Measurements from ENCODE around the gene PRMT3. TPM values are rescaled to one million over a fixed set of nuclear protein-coding genes. Genes with fewer than 3 reads are reported as not detected.

PRMT3 gene
- 13.3 and 15.2 TPM in 2 replicates for total RNA-seq
- polyA plus RNA-seq = 5.0 and 6.2 TPM in 2 replicates
- polyA plus RNA-seq (2011; cell fraction: cytosol; rRNA removed) = 8.1 and 8.3 TPM in 2 replicates
- polyA plus RNA-seq (2011; cell fraction: nucleus; rRNA removed) = 10.0 and 13.2 TPM in 2 replicates
- polyA plus RNA-seq (2012) = 13.1 and 18.2 TPM in 2 replicates
- polyA minus RNA-seq = 7.7 and 9.0 TPM in 2 replicates
- polyA minus RNA-seq (2011; cell fraction: cytosol; rRNA and poly(A)+ RNA removed) = 30.2 TPM
- 16.5 and 16.9 TPM in 2 replicates for polyA minus RNA-seq (2011; cell fraction: nucleus; rRNA and poly(A)+ RNA removed)
- Bru-seq, nascent RNA = percentile 77 among the genes with signal in this experiment
- percentile 52 among the genes with signal in this experiment for BruChase-seq, experiment 1, labeled RNA remaining after a 6-hour chase
- BruChase-seq, experiment 2, labeled RNA remaining after a 2-hour chase = percentile 54 among the genes with signal in this experiment
- long read RNA-seq, transcript PRMT3-202 (16 exons, 2,653 nt) = major isoform, 42 of 67 reads
- long read RNA-seq, partial matches to known transcripts = 5 of 67 reads
- long read RNA-seq, other reads (novel, unspliced or antisense) = 13 of 67 reads

DNA sequence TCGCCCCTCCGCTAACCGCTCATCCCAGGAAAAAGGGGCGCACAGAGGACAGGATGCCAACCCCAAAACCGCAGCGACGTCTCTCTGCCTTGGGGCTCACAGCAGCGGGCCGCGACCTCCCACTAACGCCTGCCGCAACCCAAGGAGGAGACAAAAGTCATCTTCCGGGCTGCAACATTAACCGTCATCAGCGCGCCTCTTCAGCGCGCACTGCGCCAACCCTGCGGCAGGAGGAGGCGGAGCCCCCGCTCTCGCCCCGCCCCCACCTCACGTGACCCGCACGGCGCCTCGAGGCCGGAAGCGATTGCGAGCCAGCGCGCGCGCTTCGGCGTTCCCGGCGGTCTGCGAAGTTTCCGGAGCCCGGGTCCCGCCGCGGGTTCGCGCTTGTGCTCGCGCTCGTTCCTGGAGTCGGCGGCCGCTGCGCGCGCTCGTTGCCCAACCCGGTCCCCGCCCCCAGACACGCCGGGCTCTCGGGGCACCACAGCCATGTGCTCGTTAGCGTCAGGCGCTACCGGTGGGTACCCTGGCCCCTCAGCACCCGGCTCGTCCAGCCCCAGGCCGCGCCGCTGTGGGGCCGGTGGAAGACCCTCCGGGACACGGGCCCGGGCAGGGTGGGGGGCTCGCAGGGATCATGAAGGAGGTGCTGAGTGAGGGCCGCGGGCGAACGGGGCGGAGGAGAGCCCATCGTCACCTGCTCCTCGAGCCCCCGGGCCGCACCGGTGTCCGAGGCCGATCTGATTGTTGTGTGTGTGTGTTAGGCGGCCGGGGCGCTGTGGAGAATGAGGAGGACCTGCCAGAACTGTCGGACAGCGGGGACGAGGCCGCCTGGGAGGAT is at the start of gene PRMT3:
Gene PRMT3 (plus strand): TSS at position 456 of the 835 bp plus-strand sequence. CDS start 31 bp downstream, at position 487.
- Histone ChIP-seq H3K27ac (ENCODE audit: insufficient read depth, low read depth, low read length) (peak within 1 kb of the TSS; percentile 61), H4K20me1 (replicated peaks; ENCODE audit: control insufficient read depth, extremely low read depth, insufficient read depth, low read length) (no peaks in the 10 kb centered on the region), H3K4me2 (ENCODE audit: insufficient read depth, low read length) (peak within 1 kb of the TSS; percentile 88), H3K9ac (replicated peaks; ENCODE audit: extremely low read depth, insufficient read depth, low read length) (peak within 1 kb of the TSS; percentile 81), H3K27me3 (ENCODE audit: control insufficient read depth in 2 of 2, insufficient read depth in 2 of 2, low read length in 2 of 2) (no peaks in the 10 kb centered on the region), H3K4me1 (ENCODE audit: control insufficient read depth, extremely low read depth, insufficient read depth, low read length) (peaks cover 13% of the 10 kb centered on the region), H3K9me3 (replicated peaks; ENCODE audit: control insufficient read depth, insufficient read depth, low read length) (no peaks in the 10 kb centered on the region), H3K9me1 (replicated peaks; ENCODE audit: control insufficient read depth, extremely low read depth, insufficient read depth, low read length) (no peaks in the 10 kb centered on the region), H3K79me2 (ENCODE audit: control insufficient read depth, insufficient read depth, low read length) (peaks cover 12% of the 10 kb centered on the region), H3K36me3 (ENCODE audit: control insufficient read depth in 2 of 2, extremely low read depth in 1 of 2, insufficient read depth in 2 of 2, low read length in 2 of 2) (peaks cover 2% of the 10 kb centered on the region in 2 experiments), H3K4me3 (replicated peaks in 1 of 3; ENCODE audit: insufficient read depth in 1 of 3, low read depth in 1 of 3, low read length in 3 of 3) (peak within 1 kb of the TSS; percentile 61 to 98 (median 71)), H2AFZ (ENCODE audit: low read depth, low read length) (peak within 1 kb of the TSS; percentile 60)
- BruUV-seq (replicated peaks) = no TSS peak
- ChIA-PET POLR2A (no interaction called here), CTCF (interaction anchor here (0.7 to 2.2 kb wide), 10 partner anchors 10 to 259 kb away, joined by 3 to 15 read pairs (median 3); no protein-coding TSS in a partner anchor)
- intact Hi-C loops (cut with micrococcal nuclease) (loop anchor here (1.0 to 2.0 kb wide), 3 partner anchors 20 to 223 kb away; no protein-coding TSS in a partner anchor), dilution Hi-C loops (cut with MboI; ENCODE audit: extremely low pct_ligation_motif_present, low sequenced_read_pairs) (no loop called here)
- DNase-seq (ENCODE audit: low read depth, low spot score) (peak; percentile 97), FAIRE-seq (peak; percentile 82)
- peak; percentile 97 for TF ChIP-seq POLR2A (IDR thresholded peaks at IDR 0.05; ENCODE audit: low read depth, low read length)
- TF ChIP-seq, protein P1, sequence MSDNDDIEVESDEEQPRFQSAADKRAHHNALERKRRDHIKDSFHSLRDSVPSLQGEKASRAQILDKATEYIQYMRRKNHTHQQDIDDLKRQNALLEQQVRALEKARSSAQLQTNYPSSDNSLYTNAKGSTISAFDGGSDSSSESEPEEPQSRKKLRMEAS (IDR thresholded peaks at IDR 0.05; ENCODE audit: insufficient read depth, insufficient read length) = peak; percentile 94
- no peak for TF ChIP-seq EZH2 (IDR thresholded peaks at IDR 0.05; ENCODE audit: borderline replicate concordance, low read depth, low read length, severe bottlenecking)
- no peak for TF ChIP-seq JUN (IDR thresholded peaks at IDR 0.05; ENCODE audit: borderline replicate concordance, insufficient read depth, insufficient read length, low read depth)
- no peak for TF ChIP-seq GATA2 (IDR thresholded peaks at IDR 0.05; ENCODE audit: insufficient read depth, insufficient read length, low read depth, low read length)
- peak; percentile 96 for TF ChIP-seq POLR2AphosphoS5 (IDR thresholded peaks at IDR 0.05; ENCODE audit: insufficient read depth, low read depth, low read length)
- TF ChIP-seq FOS (IDR thresholded peaks at IDR 0.05; ENCODE audit: borderline replicate concordance, insufficient read depth, low read length) = peak; percentile 31
- TF ChIP-seq MYC (IDR thresholded peaks at IDR 0.05; ENCODE audit: low read depth, low read length) = no peak
- TF ChIP-seq, protein P2, sequence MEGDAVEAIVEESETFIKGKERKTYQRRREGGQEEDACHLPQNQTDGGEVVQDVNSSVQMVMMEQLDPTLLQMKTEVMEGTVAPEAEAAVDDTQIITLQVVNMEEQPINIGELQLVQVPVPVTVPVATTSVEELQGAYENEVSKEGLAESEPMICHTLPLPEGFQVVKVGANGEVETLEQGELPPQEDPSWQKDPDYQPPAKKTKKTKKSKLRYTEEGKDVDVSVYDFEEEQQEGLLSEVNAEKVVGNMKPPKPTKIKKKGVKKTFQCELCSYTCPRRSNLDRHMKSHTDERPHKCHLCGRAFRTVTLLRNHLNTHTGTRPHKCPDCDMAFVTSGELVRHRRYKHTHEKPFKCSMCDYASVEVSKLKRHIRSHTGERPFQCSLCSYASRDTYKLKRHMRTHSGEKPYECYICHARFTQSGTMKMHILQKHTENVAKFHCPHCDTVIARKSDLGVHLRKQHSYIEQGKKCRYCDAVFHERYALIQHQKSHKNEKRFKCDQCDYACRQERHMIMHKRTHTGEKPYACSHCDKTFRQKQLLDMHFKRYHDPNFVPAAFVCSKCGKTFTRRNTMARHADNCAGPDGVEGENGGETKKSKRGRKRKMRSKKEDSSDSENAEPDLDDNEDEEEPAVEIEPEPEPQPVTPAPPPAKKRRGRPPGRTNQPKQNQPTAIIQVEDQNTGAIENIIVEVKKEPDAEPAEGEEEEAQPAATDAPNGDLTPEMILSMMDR (IDR thresholded peaks at IDR 0.05; ENCODE audit: extremely low read depth in 1 of 2, insufficient read depth in 1 of 2, low read depth in 1 of 2, low read length in 2 of 2) = peak in 1 of 2 donors; percentile 99
